HepG2 (cell line): Measurements from ENCODE around the gene PRKAB1. TPM values are rescaled to one million over a fixed set of nuclear protein-coding genes. Genes with fewer than 3 reads are reported as not detected.

Experiments
- ATAC-seq: fragments of 200-7000 bp; cut with Tn5 transposase; 3 replicates; pipeline ENCODE4 v1.9.1; 2020; ENCODE audit warnings: mild to moderate bottlenecking, moderate library complexity
- BruUV-seq: library from RNA; stranded (reverse); fragments of 400-500 nt; replicated peaks from 2 replicates; lab custom pipeline; 2021; lab: Mats Ljungman, UMichigan
- CTCF ChIA-PET: fragments of 300-600 bp; formaldehyde crosslinking; extraction: SDS; loops from one replicate; lab custom pipeline; 2021; ENCODE audit warnings: low total read pairs, inconsistent platforms, low intra/inter-chr PET ratio; lab: Yijun Ruan, JAX
- POLR2A ChIA-PET: fragments of 350-600 bp; sonication (Branson Sonifier 250); formaldehyde crosslinking; loops from one replicate; lab custom pipeline; 2020; ENCODE audit warnings: antibody characterized with exemption, inconsistent platforms; lab: Yijun Ruan, JAX
- DNase-seq: peaks from one replicate; pipeline ENCODE4 v3.0.0-alpha.2; 2015; ENCODE audit warnings: low spot score
- FAIRE-seq: peaks from 3 replicates; lab custom pipeline; 2011; peaks lifted over from hg19 to GRCh38; lab: Jason Lieb, UNC
- H2AFZ ChIP-seq: one replicate; pipeline ENCODE4 v1.6.1; 2011; ENCODE audit warnings: low read length, inconsistent platforms
- H3K27ac ChIP-seq: fragments of 300-600 bp; 3 replicates; pipeline ENCODE4 v1.8.0; 2011; ENCODE audit warnings: mixed run types, mild to moderate bottlenecking, mixed read lengths, low read length, inconsistent platforms; ENCODE audit not compliant: insufficient read depth; ENCODE audit errors: extremely low read length
- H3K27me3 ChIP-seq, 2 experiments: fragments of 200-600 bp in 1 of 2; 2 replicates in 1 of 2; 3 replicates in 1 of 2; pipeline versions ENCODE4 v1.6.0 to v1.8.0; 2011; ENCODE audit warnings: low read length in 2 of 2, mild to moderate bottlenecking in 2 of 2, moderate library complexity in 2 of 2, inconsistent platforms in 1 of 2; ENCODE audit not compliant: insufficient read depth in 2 of 2, control insufficient read depth in 1 of 2
- H3K36me3 ChIP-seq, 2 experiments: fragments of 200-600 bp in 1 of 2; replicated peaks in 1 of 2; 2 replicates in 1 of 2; 3 replicates in 1 of 2; pipeline versions ENCODE4 v1.5.1 to v1.8.0; 2011; ENCODE audit warnings: low read length in 2 of 2, inconsistent platforms in 1 of 2; ENCODE audit not compliant: insufficient read depth in 2 of 2, control insufficient read depth in 1 of 2
- H3K4me1 ChIP-seq: 2 replicates; pipeline ENCODE4 v1.5.1; 2012; ENCODE audit warnings: low read length, inconsistent platforms; ENCODE audit not compliant: insufficient read depth
- H3K4me2 ChIP-seq: 2 replicates; pipeline ENCODE4 v1.6.0; 2011; ENCODE audit warnings: low read depth, low read length, inconsistent platforms
- H3K4me3 ChIP-seq, 3 experiments: fragments of 200-600 bp in 1 of 3; sonication (generic), shearing (Covaris generic) in 1 of 3; replicated peaks in 1 of 3; 2 replicates each; pipeline ENCODE4 v1.5.1; 2011 to 2016; ENCODE audit warnings: low read length in 3 of 3, inconsistent platforms in 2 of 3, low read depth in 2 of 3, mild to moderate bottlenecking in 2 of 3, control low read depth in 1 of 3, mixed read lengths in 1 of 3; ENCODE audit not compliant: insufficient read depth in 1 of 3
- H3K79me2 ChIP-seq: one replicate; pipeline ENCODE4 v1.6.1; 2011; ENCODE audit warnings: low read length, inconsistent platforms; ENCODE audit not compliant: insufficient read depth
- H3K9ac ChIP-seq: 2 replicates; pipeline ENCODE4 v1.6.0; 2011; ENCODE audit warnings: mild to moderate bottlenecking, low read depth, low read length, inconsistent platforms; ENCODE audit not compliant: insufficient read depth
- H3K9me3 ChIP-seq: 2 replicates; pipeline ENCODE4 v1.5.1; 2012; ENCODE audit warnings: mild to moderate bottlenecking, low read length
- H4K20me1 ChIP-seq: 2 replicates; pipeline ENCODE4 v1.6.0; 2011; ENCODE audit warnings: inconsistent platforms, mild to moderate bottlenecking, low read length, moderate library complexity; ENCODE audit not compliant: insufficient read depth
- ATM ChIP-seq: fragments of 450-650 bp; IDR thresholded peaks from 2 replicates; pipeline ENCODE4 v1.7.1; 2017; ENCODE audit warnings: mild to moderate bottlenecking, borderline replicate concordance
- ESRRA ChIP-seq: sonication (generic); formaldehyde crosslinking; IDR thresholded peaks from 2 replicates; pipeline ENCODE4 v1.5.1; 2020; ENCODE audit warnings: mild to moderate bottlenecking, low read depth, missing genetic modification reagents
- FOXC1 ChIP-seq: sonication (generic); formaldehyde crosslinking; IDR thresholded peaks from 2 replicates; pipeline ENCODE4 v1.8.0; 2022; ENCODE audit warnings: mild to moderate bottlenecking, missing genetic modification reagents, borderline replicate concordance
- FOXK1 ChIP-seq: sonication (generic); formaldehyde crosslinking; IDR thresholded peaks from 2 replicates; pipeline ENCODE4 v1.4.0; 2020; ENCODE audit warnings: low read depth, missing genetic modification reagents, borderline replicate concordance
- HCFC1 ChIP-seq: fragments of 150-350 bp; IDR thresholded peaks from 2 replicates; pipeline ENCODE4 v1.6.1; 2014; ENCODE audit warnings: low read depth, low read length
- HNRNPUL1 ChIP-seq: fragments of 200-400 bp; formaldehyde crosslinking; IDR thresholded peaks from 2 replicates; pipeline ENCODE4 v1.6.1; 2017; ENCODE audit warnings: low read depth, mild to moderate bottlenecking, low read length, moderate library complexity
- KLF6 ChIP-seq: IDR thresholded peaks from 2 replicates; pipeline ENCODE4 v1.8.0; 2016; ENCODE audit warnings: missing biosample characterization, missing genetic modification reagents
- MXD4 ChIP-seq: IDR thresholded peaks from 2 replicates; pipeline ENCODE4 v1.6.1; 2016; ENCODE audit warnings: mild to moderate bottlenecking, missing biosample characterization, missing genetic modification reagents
- NFRKB ChIP-seq: fragments of 450-650 bp; IDR thresholded peaks from 2 replicates; pipeline ENCODE4 v1.6.1; 2017
- RBFOX2 ChIP-seq: fragments of 200-400 bp; formaldehyde crosslinking; IDR thresholded peaks from 2 replicates; pipeline ENCODE4 v1.6.1; 2017; ENCODE audit warnings: low read depth, mild to moderate bottlenecking, low read length
- SALL2 ChIP-seq: sonication (generic); formaldehyde crosslinking; IDR thresholded peaks from 2 replicates; pipeline ENCODE4 v1.8.1; 2023; ENCODE audit warnings: mild to moderate bottlenecking, missing genetic modification reagents, inconsistent platforms
- SMC3 ChIP-seq: IDR thresholded peaks from 2 replicates; pipeline ENCODE4 v1.6.1; 2011; ENCODE audit warnings: low read length, improper control_type of control experiment
- SOX5 ChIP-seq: IDR thresholded peaks from 2 replicates; pipeline ENCODE4 v1.6.1; 2016; ENCODE audit warnings: borderline replicate concordance
- SP4 ChIP-seq: sonication (generic); formaldehyde crosslinking; IDR thresholded peaks from 2 replicates; pipeline ENCODE4 v1.8.1; 2023; ENCODE audit warnings: mild to moderate bottlenecking, missing genetic modification reagents
- ZNF501 ChIP-seq: sonication (generic); formaldehyde crosslinking; IDR thresholded peaks from 2 replicates; pipeline ENCODE4 v1.5.1; 2020; ENCODE audit warnings: mild to moderate bottlenecking, moderate library complexity, missing genetic modification reagents
- ZNF543 ChIP-seq: sonication (generic); formaldehyde crosslinking; IDR thresholded peaks from 2 replicates; pipeline ENCODE4 v1.4.0; 2020; ENCODE audit warnings: mild to moderate bottlenecking, missing genetic modification reagents
- ZNF629 ChIP-seq: sonication (generic); formaldehyde crosslinking; conservative IDR thresholded peaks from 2 replicates; pipeline ENCODE4 v1.5.0; 2020; ENCODE audit warnings: missing genetic modification reagents
- WGBS: methylation state at CpG from one replicate; pipeline ENCODE4 v1.1.6; 2017; ENCODE audit warnings: low lambda C conversion rate; 5-methylcytosine and 5-hydroxymethylcytosine counted together
- in situ Hi-C: cut with HindIII; loops from 2 replicates; pipeline ENCODE4 v1.10.0; 2017; ENCODE audit warnings: low pct_unique_long_range_greater_than_20kb; ENCODE audit not compliant: extremely low pct_ligation_motif_present
- intact Hi-C: fragments of 100-400 bp; cut with micrococcal nuclease; formaldehyde crosslinking; loops from one replicate; pipeline ENCODE4 v1.10.0; 2022; ENCODE audit not compliant: unreplicated experiment
- polyA plus RNA-seq, 8 experiments: library from polyadenylated mRNA; depleted of rRNA in 3 of 8; stranded (reverse) in 7 of 8; unstranded in 1 of 8; fragments of >200 nt; fragmentation: Illumina TruSeq in 4 of 8; extraction: Trizol in 4 of 8; gene quantifications; 2 replicates each; pipeline versions ENCODE4 v1.2.1 to v1.2.3, GENCODE V29; 2011 to 2016; ENCODE audit warnings: low read depth in 4 of 8, missing spikeins in 1 of 8, mixed read lengths in 1 of 8; ENCODE audit not compliant: insufficient read depth in 1 of 8
- total RNA-seq, 5 experiments: library from RNA; depleted of rRNA; stranded (reverse); fragments of >200 nt; fragmentation: Illumina TruSeq; extraction: Trizol; gene quantifications; 2 replicates each; pipeline ENCODE4 v1.2.3, GENCODE V29; 2016; ENCODE audit warnings: low read depth in 1 of 5
- TF ChIP-seq, protein P1 (sequence below): sonication (generic); formaldehyde crosslinking; IDR thresholded peaks from 2 replicates; pipeline ENCODE4 v1.5.1; 2020; ENCODE audit warnings: mild to moderate bottlenecking, missing genetic modification reagents, moderate library complexity
- TF ChIP-seq, protein P2 (sequence below): sonication (generic); formaldehyde crosslinking; IDR thresholded peaks from 2 replicates; pipeline ENCODE4 v1.5.0; 2020; ENCODE audit warnings: mild to moderate bottlenecking, missing genetic modification reagents, moderate library complexity

PRKAB1 gene
- total and polyA plus RNA-seq, 2 of the 13 experiments (the other 11 are each of a cell fraction or from before 2014, with no cell fraction given) = 28.4 to 35.5 TPM

DNA sequence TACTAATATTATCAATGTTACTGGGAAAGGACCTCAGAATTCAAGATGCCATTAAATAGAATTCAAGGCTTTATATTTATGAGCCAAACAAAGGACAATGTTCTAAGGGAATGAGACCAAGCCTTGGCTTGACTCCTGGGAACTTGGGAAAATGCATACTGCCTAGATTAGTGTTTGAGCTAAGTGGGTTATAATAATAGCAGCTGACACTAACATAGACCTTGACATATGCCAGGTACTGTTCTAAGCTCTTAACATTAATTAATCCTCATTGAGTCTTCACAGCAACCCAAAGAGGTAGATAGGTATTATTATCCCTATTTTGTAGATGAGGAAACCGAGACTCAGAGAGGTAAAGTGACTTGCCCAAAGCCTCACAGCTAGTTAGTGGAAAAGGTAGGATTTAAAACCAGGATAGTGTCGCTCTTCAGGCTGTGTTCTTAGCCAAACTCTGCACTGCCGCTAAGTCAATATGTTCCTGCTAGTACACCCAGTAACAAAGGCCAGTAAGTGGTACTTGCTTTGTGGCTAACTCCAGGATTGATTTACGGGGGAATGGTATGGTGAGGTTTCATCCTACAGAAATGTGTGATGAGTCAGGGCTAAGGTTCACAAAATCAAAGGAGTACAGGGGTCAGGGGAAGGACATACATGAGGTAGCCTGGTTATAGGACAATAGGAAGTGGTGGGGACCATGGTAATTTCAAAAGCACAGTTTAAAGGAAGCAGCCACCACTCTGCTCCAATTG is 35.8 kb upstream of the PRKAB1 start (continued):
- TF ChIP-seq, protein P1, sequence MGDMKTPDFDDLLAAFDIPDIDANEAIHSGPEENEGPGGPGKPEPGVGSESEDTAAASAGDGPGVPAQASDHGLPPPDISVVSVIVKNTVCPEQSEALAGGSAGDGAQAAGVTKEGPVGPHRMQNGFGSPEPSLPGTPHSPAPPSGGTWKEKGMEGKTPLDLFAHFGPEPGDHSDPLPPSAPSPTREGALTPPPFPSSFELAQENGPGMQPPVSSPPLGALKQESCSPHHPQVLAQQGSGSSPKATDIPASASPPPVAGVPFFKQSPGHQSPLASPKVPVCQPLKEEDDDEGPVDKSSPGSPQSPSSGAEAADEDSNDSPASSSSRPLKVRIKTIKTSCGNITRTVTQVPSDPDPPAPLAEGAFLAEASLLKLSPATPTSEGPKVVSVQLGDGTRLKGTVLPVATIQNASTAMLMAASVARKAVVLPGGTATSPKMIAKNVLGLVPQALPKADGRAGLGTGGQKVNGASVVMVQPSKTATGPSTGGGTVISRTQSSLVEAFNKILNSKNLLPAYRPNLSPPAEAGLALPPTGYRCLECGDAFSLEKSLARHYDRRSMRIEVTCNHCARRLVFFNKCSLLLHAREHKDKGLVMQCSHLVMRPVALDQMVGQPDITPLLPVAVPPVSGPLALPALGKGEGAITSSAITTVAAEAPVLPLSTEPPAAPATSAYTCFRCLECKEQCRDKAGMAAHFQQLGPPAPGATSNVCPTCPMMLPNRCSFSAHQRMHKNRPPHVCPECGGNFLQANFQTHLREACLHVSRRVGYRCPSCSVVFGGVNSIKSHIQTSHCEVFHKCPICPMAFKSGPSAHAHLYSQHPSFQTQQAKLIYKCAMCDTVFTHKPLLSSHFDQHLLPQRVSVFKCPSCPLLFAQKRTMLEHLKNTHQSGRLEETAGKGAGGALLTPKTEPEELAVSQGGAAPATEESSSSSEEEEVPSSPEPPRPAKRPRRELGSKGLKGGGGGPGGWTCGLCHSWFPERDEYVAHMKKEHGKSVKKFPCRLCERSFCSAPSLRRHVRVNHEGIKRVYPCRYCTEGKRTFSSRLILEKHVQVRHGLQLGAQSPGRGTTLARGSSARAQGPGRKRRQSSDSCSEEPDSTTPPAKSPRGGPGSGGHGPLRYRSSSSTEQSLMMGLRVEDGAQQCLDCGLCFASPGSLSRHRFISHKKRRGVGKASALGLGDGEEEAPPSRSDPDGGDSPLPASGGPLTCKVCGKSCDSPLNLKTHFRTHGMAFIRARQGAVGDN (CRISPR knock-in tag) = no peak
- no peak for TF ChIP-seq ZNF543 (CRISPR knock-in tag)
- peak; percentile 66; the same call in 1 of the 2 replicates for TF ChIP-seq ESRRA (CRISPR knock-in tag)
- TF ChIP-seq SOX5 (CRISPR knock-in tag) = peak; percentile 39; the same call in 1 of the 2 replicates
- no peak for TF ChIP-seq FOXC1 (CRISPR knock-in tag)

DNA sequence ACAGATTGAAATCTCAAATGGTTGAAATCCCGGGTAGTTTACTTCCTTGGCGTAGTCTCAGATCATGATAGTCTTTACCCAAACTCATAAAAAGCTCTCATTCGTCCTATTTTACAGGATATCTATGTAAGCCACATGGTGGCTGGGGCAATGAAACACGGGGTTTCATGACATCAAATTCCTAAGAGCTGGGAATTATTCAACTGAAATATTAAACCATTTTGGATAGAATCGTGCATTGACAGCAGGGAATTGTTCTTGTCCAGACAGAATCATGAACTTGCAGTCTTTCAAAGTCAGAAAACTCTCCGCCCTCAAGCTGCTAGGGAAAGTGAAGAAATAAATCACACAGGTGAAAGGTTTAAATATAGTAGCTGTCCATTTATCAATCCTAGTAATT is 33.2 kb upstream of the PRKAB1 start:
- no peak for ATAC-seq
- Histone ChIP-seq H3K36me3 (no peaks in the 10 kb centered on the region), H3K9ac (no peak overlapping the region), H3K9me3 (no peaks in the 10 kb centered on the region), H4K20me1 (no peaks in the 10 kb centered on the region), H3K27me3 (0 out of 5 replicates have a peak, but pooled peaks cover 0 to 5% of the 10 kb centered on the region in 2 experiments), H3K79me2 (no peaks in the 10 kb centered on the region), H3K4me2 (no peak overlapping the region), H3K4me1 (peaks cover 13% of the 10 kb centered on the region), H3K4me3 (no peak overlapping the region), H2AFZ (no peak overlapping the region), H3K27ac (no peak overlapping the region)
- 15% methylated on average over 6 of the region's 6 CpGs for WGBS
- no TSS peak for BruUV-seq
- DNase-seq = no peak
- in situ Hi-C loops = no loop called here
- ChIA-PET CTCF (no interaction called here), POLR2A (no interaction called here)
- intact Hi-C loops = no loop called here
- no peak for FAIRE-seq
- TF ChIP-seq, protein P2, sequence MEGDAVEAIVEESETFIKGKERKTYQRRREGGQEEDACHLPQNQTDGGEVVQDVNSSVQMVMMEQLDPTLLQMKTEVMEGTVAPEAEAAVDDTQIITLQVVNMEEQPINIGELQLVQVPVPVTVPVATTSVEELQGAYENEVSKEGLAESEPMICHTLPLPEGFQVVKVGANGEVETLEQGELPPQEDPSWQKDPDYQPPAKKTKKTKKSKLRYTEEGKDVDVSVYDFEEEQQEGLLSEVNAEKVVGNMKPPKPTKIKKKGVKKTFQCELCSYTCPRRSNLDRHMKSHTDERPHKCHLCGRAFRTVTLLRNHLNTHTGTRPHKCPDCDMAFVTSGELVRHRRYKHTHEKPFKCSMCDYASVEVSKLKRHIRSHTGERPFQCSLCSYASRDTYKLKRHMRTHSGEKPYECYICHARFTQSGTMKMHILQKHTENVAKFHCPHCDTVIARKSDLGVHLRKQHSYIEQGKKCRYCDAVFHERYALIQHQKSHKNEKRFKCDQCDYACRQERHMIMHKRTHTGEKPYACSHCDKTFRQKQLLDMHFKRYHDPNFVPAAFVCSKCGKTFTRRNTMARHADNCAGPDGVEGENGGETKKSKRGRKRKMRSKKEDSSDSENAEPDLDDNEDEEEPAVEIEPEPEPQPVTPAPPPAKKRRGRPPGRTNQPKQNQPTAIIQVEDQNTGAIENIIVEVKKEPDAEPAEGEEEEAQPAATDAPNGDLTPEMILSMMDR (CRISPR knock-in tag) = no peak
- TF ChIP-seq RBFOX2 (no peak), SP4 (CRISPR knock-in tag) (no peak), FOXK1 (CRISPR knock-in tag) (no peak), ATM (no peak), HNRNPUL1 (no peak), HCFC1 (no peak), SMC3 (no peak), ZNF629 (CRISPR knock-in tag) (no peak), SALL2 (CRISPR knock-in tag) (no peak), NFRKB (no peak), MXD4 (CRISPR knock-in tag) (no peak), ZNF501 (CRISPR knock-in tag) (no peak), KLF6 (CRISPR knock-in tag) (no peak)
